Hematopoietic multipotent progenitor cell treated with erythropoietin and hydrocortisone succinate and interleukin-3 and kit ligand, for 6 days (in vitro differentiated cells): ENCODE data around the gene RHOU.

ENCODE experiments used
- DNase-seq: peaks from one replicate; pipeline ENCODE4 v3.0.0-alpha.2; 2015

The RHOU gene

DNA sequence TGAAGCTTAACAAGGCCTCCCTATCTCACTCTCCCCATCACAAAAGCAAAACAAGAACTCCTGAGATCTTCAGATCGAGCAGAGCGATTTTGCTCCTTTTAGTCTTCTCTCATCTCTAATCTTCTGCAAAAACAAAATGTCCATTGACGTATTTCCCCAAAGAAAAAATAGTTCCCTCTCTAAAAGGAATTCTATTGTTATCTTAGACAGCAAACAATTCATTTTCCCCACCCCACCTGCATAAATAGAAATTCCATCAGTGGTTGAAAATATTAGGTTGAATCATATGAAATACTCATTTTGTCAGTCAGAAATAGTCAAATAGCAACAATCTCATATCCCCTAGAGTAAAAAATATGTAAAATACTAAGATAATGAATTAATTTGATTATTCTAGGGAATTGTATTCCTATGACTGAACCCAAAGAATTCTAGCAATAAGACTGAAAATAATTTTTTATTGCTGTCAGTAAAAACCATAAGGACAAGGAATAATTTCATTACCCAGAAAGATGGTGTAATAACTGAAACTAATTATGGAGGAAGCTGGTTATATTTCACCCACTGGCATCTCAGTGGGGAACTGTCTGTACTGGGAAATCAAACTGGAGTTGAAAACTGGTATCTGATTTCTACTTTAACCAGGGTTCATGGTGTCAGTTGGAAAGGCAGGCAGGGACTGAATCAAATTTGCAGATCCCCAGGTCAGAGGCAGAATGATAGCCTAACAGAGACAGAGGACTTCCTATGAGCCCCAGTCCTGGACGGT lies 51.3 kb downstream of the RHOU start:
- DNase-seq = no peak

DNA sequence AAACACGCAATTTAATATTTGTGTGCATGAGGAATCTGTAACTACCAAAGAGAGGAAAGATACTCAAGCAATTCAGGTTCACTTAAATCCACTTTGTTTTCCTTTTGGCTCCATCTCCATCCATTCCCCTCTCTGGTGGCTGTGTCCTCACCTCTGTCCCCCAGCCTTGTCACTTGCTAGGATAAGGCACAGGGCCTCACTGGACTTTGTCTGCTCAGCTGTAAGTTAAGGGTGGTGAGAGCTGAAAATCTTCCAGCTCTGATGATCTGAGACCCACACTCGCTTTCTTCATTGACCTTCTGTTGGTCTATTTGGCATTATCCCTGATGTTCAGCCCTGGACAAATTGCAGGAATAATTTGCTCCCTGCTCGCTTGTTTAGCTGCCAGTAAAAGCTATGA lies 56.5 kb downstream of the RHOU start:
- DNase-seq = no peak

DNA sequence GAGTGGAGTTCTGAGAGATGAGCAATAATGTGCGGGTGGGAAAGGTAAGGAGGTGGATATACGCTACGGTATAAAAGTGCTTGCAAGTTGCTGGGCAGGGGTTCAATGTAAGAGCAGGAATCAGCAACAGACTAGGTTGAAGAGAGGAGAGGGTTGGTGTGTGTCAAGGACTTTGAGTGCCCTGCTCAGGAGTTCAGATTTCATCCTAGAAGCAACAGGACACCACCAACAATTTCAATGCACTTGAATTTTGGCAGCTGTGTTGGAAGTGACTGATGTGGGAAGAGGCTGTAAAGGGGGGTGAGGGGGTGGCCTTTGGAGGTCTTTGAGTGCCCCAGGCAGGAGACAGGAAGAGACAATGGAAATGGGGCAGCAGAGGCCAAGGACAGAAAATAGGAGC lies 57.3 kb downstream of the RHOU start:
- DNase-seq = no peak

DNA sequence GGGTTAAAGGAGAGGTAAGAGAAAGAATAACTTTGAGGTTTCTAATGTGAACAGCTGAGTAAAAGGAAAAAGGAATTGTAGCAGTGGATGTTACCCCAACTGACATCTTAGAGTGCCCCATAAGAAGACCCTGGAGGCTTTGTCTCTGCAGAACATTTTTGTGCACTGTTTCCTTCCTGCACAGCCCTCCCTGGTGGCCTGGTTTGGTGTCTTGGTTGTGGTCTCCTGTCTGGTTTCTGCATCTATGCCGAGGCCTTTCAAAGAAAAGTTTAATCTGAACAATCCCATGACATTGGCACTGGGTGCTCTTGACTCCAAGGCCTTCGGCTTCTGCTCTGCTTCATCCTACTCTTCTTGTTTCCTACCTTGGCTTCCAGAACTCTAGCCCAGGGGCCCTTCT lies 57.8 kb downstream of the RHOU start:
- no peak for DNase-seq

DNA sequence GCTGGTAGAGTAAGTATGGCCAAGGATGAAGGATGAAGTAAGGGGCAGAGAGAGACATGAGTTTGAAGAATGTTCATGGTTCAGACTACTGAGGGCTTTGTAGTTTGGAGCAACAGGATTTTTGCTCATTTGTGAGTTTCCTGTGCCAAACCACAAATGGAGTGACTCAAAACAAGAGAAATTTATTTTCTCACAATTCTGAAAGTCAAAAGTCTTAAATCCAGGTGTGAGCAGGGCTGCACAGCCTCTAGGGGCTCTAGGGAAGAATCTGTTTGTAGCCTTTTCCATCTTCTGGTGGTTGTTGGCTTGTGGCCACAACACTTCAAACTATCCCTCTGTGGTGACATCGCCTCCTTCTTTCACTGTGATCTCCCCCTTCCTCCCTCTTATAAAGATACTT lies 58.9 kb downstream of the RHOU start:
- DNase-seq = no peak

DNA sequence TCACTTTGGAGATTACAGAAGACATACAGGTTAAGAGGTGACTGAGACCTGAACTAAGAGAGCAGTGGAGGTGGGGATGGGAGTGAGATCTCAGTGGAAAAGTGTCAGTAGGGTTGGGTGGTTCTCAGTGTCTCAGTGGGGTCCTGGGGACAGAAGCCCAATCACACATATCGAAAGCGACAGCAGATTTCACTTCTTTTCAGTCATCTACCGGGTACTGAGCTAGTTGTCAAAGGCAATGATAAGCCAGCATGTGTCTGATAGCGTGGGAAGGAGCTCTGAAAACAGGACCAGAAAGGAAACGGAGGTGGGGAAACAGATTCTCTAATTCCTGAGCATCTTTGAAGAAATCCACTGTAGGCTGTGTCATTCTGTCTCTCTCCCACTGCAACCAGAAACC lies 59.5 kb downstream of the RHOU start:
- no peak for DNase-seq

DNA sequence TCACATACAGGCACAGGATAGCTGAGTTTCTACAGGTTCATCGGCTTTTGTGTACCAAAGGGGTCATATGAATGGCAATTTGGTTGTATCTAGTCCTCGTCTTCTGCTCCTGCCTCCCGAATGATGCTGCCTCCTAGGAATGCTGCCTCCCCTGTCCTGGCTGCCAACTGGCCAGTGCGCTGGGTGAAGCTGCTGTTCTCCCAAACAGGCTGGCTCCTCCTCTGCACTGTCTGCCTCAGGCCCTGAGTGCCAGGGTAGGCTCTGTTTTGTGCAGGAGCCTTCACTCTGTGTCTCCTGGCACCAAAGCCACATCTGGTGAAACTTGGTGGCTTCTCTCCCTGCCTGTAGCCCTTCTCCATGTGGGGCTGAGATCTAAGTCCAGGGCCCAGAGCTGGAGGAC lies 60.3 kb downstream of the RHOU start:
- no peak for DNase-seq
